OCI-LY1 (cell line): ENCODE results near the gene AMT.
A peak's percentile ranks its signal among the peaks of the same experiment; 100 is the strongest.
"Not testable (repeated sequence)": the region's sequence is repeated elsewhere in the genome, so short reads cannot be mapped to it uniquely, and the experiment has no call there.

ENCODE experiments used
- H2AFZ ChIP-seq: fragments of 200-600 bp; sonication (generic), shearing (Covaris generic); 2 replicates; pipeline ENCODE4 v1.6.0; 2014; ENCODE audit warnings: antibody characterized with exemption, mild to moderate bottlenecking, low read length
- H3F3A ChIP-seq: fragments of 200-600 bp; sonication (generic), shearing (Covaris generic); 2 replicates; pipeline ENCODE4 v1.6.0; 2014; ENCODE audit warnings: mild to moderate bottlenecking, antibody characterized with exemption, low read length, moderate library complexity; ENCODE audit not compliant: insufficient read depth
- H3K27ac ChIP-seq: fragments of 200-600 bp; sonication (generic); 2 replicates; pipeline ENCODE4 v1.5.1; 2014; ENCODE audit warnings: low read length, mixed run types, mild to moderate bottlenecking, low read depth; ENCODE audit not compliant: poor library complexity, severe bottlenecking
- H3K27me3 ChIP-seq: fragments of 200-600 bp; sonication (generic); 2 replicates; pipeline ENCODE4 v1.6.0; 2014; ENCODE audit warnings: antibody characterized with exemption, mild to moderate bottlenecking, low read length, moderate library complexity; ENCODE audit not compliant: insufficient read depth
- H3K36me3 ChIP-seq: fragments of 200-600 bp; sonication (generic); 2 replicates; pipeline ENCODE4 v1.6.1; 2014; ENCODE audit warnings: mild to moderate bottlenecking, antibody characterized with exemption, low read length, moderate library complexity, mixed read lengths; ENCODE audit not compliant: insufficient read depth
- H3K4me1 ChIP-seq: fragments of 200-600 bp; sonication (generic); 2 replicates; pipeline ENCODE4 v1.5.1; 2014; ENCODE audit warnings: mild to moderate bottlenecking, low read length, moderate library complexity; ENCODE audit not compliant: insufficient read depth, severe bottlenecking
- H3K4me2 ChIP-seq: fragments of 200-600 bp; sonication (generic), shearing (Covaris generic); 2 replicates; pipeline ENCODE4 v1.6.1; 2014; ENCODE audit warnings: low read length
- H3K4me3 ChIP-seq: fragments of 200-600 bp; sonication (generic); 2 replicates; pipeline ENCODE4 v1.5.1; 2014; ENCODE audit warnings: low read length, low read depth, mild to moderate bottlenecking, mixed read lengths; ENCODE audit not compliant: poor library complexity, severe bottlenecking
- H3K79me2 ChIP-seq: fragments of 200-600 bp; shearing (Covaris generic); 2 replicates; pipeline ENCODE4 v1.6.1; 2016; ENCODE audit warnings: mixed run types, low read length, mixed read lengths; ENCODE audit not compliant: insufficient read depth
- H3K9ac ChIP-seq: fragments of 200-600 bp; sonication (generic), shearing (Covaris generic); 2 replicates; pipeline ENCODE4 v1.6.1; 2014; ENCODE audit warnings: mild to moderate bottlenecking, low read length, mixed read lengths
- H3K9me2 ChIP-seq: fragments of 200-600 bp; sonication (generic), shearing (Covaris generic); 2 replicates; pipeline ENCODE4 v1.6.1; 2014; ENCODE audit warnings: low read depth, mild to moderate bottlenecking, low read length, mixed read lengths
- H3K9me3 ChIP-seq: fragments of 200-600 bp; shearing (Covaris generic); 2 replicates; pipeline ENCODE4 v1.6.1; 2014; ENCODE audit warnings: low read length, mixed read lengths
- H4K20me1 ChIP-seq: fragments of 200-600 bp; sonication (generic), shearing (Covaris generic); 2 replicates; pipeline ENCODE4 v1.6.0; 2016; ENCODE audit warnings: mild to moderate bottlenecking, low read length; ENCODE audit not compliant: insufficient read depth
- EZH2 ChIP-seq: fragments of 200-600 bp; sonication (generic), shearing (Covaris generic); IDR thresholded peaks from 2 replicates; pipeline ENCODE4 v1.8.0; 2017; ENCODE audit warnings: borderline replicate concordance, mixed run types, mild to moderate bottlenecking, antibody characterized with exemption, low read length, moderate library complexity, mixed read lengths
- TF ChIP-seq, protein P1 (sequence below): fragments of 200-600 bp; sonication (generic), shearing (Covaris generic); IDR thresholded peaks from 2 replicates; pipeline ENCODE4 v1.5.1; 2017; ENCODE audit warnings: mild to moderate bottlenecking, antibody characterized with exemption, low read length, moderate library complexity, mixed read lengths

AMT gene

DNA sequence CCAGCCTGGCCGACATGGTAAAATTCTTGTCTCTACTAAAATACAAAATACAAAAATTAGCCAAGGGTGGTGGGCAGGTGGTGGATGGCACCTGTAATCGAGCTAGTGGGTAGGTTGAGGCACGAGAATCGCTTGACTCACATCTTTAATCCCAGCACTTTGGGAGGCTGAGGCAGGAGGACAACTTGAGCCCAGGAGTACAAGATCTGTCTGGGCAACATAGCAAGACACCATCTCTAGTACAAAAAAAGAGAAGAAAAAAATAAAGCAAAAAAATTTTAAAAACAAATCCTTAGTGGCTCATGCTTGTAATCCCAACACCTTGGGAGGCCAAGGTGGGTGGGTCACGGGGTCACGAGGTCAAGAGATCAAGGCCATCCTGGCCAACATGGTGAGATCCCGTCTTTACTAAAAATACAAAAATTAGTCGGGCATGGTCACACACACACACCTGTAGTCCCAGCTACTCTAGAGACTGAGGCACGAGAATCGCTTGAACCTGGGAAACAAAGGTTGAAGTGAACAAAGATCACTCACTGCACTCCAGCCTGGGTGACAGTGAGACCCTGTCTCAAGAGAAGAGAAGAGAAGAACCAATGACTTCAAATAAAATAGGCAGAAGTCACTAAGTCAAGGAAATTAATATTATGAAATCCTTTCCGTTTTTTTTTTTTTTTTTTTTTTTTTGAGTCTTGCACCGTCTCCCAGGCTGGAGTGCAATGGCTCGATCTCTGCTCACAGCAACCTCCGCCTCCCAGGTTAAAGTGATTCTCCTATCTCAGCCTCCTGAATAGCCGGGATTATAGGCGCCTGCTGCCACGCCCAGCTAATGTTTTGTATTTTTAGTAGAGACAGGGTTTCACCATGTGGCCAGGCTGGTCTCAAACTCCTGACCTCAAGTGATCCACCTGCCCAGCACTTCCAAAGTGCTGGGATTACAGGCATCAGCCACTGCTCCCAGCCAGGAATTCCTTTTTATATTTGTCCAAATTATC, 15.4 kb downstream of the AMT start:
- peak overlapping the region; percentile 98 for H3K4me2 ChIP-seq
- no peaks in the 10 kb centered on the region for H3F3A ChIP-seq
- peaks cover 58% of the 10 kb centered on the region for H3K4me1 ChIP-seq
- H3K36me3 ChIP-seq = peaks cover 43% of the 10 kb centered on the region
- H3K27me3 ChIP-seq = no peaks in the 10 kb centered on the region
- H3K9me3 ChIP-seq = 0 out of 2 replicates have a peak, but pooled peaks cover 2% of the 10 kb centered on the region
- peaks cover 6% of the 10 kb centered on the region; the same call in 1 of the 2 replicates for H4K20me1 ChIP-seq
- H3K9ac ChIP-seq = no peak overlapping the region; the same call in 1 of the 2 replicates
- H3K4me3 ChIP-seq = peak overlapping the region; percentile 83
- H2AFZ ChIP-seq = no peak overlapping the region
- no peaks in the 10 kb centered on the region for H3K9me2 ChIP-seq
- H3K27ac ChIP-seq = peak overlapping the region; percentile 24
- H3K79me2 ChIP-seq = peaks cover 95% of the 10 kb centered on the region
- no peak for TF ChIP-seq EZH2
- TF ChIP-seq, protein P1, sequence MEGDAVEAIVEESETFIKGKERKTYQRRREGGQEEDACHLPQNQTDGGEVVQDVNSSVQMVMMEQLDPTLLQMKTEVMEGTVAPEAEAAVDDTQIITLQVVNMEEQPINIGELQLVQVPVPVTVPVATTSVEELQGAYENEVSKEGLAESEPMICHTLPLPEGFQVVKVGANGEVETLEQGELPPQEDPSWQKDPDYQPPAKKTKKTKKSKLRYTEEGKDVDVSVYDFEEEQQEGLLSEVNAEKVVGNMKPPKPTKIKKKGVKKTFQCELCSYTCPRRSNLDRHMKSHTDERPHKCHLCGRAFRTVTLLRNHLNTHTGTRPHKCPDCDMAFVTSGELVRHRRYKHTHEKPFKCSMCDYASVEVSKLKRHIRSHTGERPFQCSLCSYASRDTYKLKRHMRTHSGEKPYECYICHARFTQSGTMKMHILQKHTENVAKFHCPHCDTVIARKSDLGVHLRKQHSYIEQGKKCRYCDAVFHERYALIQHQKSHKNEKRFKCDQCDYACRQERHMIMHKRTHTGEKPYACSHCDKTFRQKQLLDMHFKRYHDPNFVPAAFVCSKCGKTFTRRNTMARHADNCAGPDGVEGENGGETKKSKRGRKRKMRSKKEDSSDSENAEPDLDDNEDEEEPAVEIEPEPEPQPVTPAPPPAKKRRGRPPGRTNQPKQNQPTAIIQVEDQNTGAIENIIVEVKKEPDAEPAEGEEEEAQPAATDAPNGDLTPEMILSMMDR = no peak

DNA sequence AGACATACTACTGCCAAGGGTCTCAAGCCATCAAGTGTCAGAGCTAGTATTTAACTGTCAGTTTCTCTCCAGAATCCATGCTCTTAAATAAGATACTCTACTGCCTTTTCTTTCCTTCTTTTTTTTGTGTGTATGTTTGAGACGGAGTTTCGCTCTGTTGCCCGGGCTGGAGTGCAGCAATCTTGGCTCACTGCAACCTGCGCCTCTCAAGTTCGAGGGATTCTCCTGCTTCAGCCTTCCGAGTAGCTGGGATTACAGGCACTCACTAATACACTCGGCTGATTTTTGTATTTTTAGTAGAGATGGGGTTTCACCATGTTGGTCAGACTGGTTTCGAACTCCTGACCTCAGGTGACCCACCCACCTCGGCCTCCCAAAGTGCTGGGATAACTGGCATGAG, 16.7 kb downstream of the AMT start:
- not testable (repeated sequence) for H3K9ac ChIP-seq, H4K20me1 ChIP-seq

DNA sequence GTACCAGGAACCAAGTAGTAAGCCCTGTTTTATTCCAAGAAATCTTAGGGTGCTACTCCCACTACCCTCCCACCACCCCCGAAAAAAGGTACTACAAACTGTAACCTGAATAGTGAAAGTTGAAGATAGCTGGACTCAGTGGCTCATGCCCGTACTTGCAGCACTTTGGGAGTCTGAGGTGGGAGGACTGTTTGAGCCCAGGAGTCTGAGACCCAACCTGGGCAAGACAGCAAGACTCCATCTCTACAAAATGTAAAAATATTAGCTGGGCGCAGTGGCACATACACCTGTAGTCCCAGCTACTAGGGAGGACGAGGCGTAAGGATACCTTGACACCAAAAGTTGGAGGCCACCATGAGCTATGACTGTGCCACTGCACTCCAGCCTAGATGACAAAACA, 18.4 kb downstream of the AMT start:
- peaks cover 6% of the 10 kb centered on the region; the same call in 1 of the 2 replicates for H4K20me1 ChIP-seq

More for the DNA sequence above, 16.7 kb downstream of the AMT start:
- Histone ChIP-seq H3K4me2 (peak overlapping the region; percentile 11; the same call in 1 of the 2 replicates), H3K79me2 (peaks cover 98% of the 10 kb centered on the region), H3K36me3 (peaks cover 43% of the 10 kb centered on the region), H3K4me1 (peaks cover 70% of the 10 kb centered on the region), H3K27ac (peak overlapping the region; percentile 23)
- H3K9me2 ChIP-seq, H3K27me3 ChIP-seq, H3F3A ChIP-seq, H2AFZ ChIP-seq, H3K9me3 ChIP-seq, H3K4me3 ChIP-seq: not testable (repeated sequence)

More for the DNA sequence above, 18.4 kb downstream of the AMT start:
- H3K79me2 ChIP-seq = peaks cover 98% of the 10 kb centered on the region
- TF ChIP-seq, protein P1 = no peak
- TF ChIP-seq EZH2 = no peak
- no peak overlapping the region for H3K4me3 ChIP-seq
- H3K9ac ChIP-seq = no peak overlapping the region
- no peaks in the 10 kb centered on the region for H3K9me2 ChIP-seq
- H3K27ac ChIP-seq = no peak overlapping the region
- H3K4me1 ChIP-seq = peaks cover 68% of the 10 kb centered on the region
- H3K27me3 ChIP-seq = no peaks in the 10 kb centered on the region
- H3K36me3 ChIP-seq = peaks cover 46% of the 10 kb centered on the region
- H3F3A ChIP-seq = no peaks in the 10 kb centered on the region
- 0 out of 2 replicates have a peak, but pooled peaks cover 2% of the 10 kb centered on the region for H3K9me3 ChIP-seq
- H2AFZ ChIP-seq = no peak overlapping the region
- H3K4me2 ChIP-seq = no peak overlapping the region
